CD4-positive, alpha-beta T cell treated with Interleukin-10 for 1 hour (primary cell): ENCODE data around the gene MEF2D.

Source experiments
- DNase-seq: peaks from one replicate; pipeline ENCODE4 v3.0.0-alpha.2; 2020

MEF2D gene

GRCh38 chr1:156421939-156422601 lies 78.5 kb downstream of the MEF2D start:
- DNase-seq: no peak

- peak; percentile 83 for DNase-seq
Measured at GRCh38 chr1:156421062-156421938, 79.3 kb downstream of the MEF2D start.

- DNase-seq: peak; percentile 70
Measured at GRCh38 chr1:156420205-156421061, 80.1 kb downstream of the MEF2D start.

GRCh38 chr1:156419854-156420204 lies 80.7 kb downstream of the MEF2D start:
- no peak for DNase-seq

GRCh38 chr1:156418416-156419070 lies 82.0 kb downstream of the MEF2D start:
- no peak for DNase-seq

GRCh38 chr1:156417401-156418020 lies 83.1 kb downstream of the MEF2D start:
- DNase-seq: no peak

- no peak for DNase-seq
Measured at GRCh38 chr1:156416993-156417392, 83.6 kb downstream of the MEF2D start.

- no peak for DNase-seq
Measured at GRCh38 chr1:156414461-156415064, 86.0 kb downstream of the MEF2D start.
